ENCODE results near the gene RPTOR. TPM values are rescaled to one million over a fixed set of nuclear protein-coding genes. Genes with fewer than 3 reads are reported as not detected.

RPTOR gene
- total and polyA plus RNA-seq, 2 experiments from 2014 or later = 6.6 to 16.1 TPM

DNA sequence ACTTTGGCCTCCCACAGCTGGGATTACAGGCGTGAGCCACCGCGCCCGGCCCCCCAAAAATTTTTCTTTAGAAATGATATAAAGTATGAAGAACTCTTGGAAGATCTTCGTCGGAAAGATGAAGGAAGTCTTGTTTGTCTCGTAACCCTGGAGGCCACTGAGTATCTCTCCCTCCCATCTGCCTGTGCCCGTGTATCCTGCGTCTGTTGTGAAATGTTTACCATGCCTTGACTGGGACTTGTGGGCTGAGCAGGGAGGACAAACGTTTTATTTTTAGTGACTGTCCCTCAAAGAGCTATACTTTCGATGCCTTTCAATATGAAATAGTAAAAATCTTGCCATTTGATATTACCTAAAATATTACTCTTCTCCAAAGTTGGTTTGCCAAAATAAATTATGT is 121.2 kb downstream of the RPTOR start:
- WGBS, 2 experiments (ENCODE audit: low coverage in 1 of 2, low lambda C conversion rate in 2 of 2, missing lambda C conversion rate in 2 of 2) = 95 to 97% methylated on average over 11 of the region's 11 CpGs
- no peaks in the 10 kb centered on the region for H3K36me3 ChIP-seq (ENCODE audit: low read depth)
- no peak overlapping the region for H3K4me3 ChIP-seq
- no peaks in the 10 kb centered on the region for H3K27me3 ChIP-seq (replicated peaks; ENCODE audit: insufficient read depth)
- peaks cover 12% of the 10 kb centered on the region for H3K4me1 ChIP-seq (ENCODE audit: insufficient read depth)
- no peaks in the 10 kb centered on the region for H3K9me2 ChIP-seq (ENCODE audit: insufficient read depth)
- 0 out of 2 replicates have a peak, but pooled peaks cover 3% of the 10 kb centered on the region for H3F3A ChIP-seq (ENCODE audit: insufficient read depth)
- H3K4me2 ChIP-seq (ENCODE audit: unreplicated experiment) = no peak overlapping the region
- H2AFZ ChIP-seq = no peak overlapping the region
- H3K27ac ChIP-seq = no peak overlapping the region
- no peak overlapping the region for H3K9ac ChIP-seq
- DNase-seq = no peak
- peaks cover 82% of the 10 kb centered on the region for H3K79me2 ChIP-seq (ENCODE audit: insufficient read depth)
- in situ Hi-C loops (cut with MboI) = no loop called here
- H3K9me3 ChIP-seq (ENCODE audit: low read depth) = no peaks in the 10 kb centered on the region
- H4K20me1 ChIP-seq (ENCODE audit: insufficient read depth) = no peaks in the 10 kb centered on the region
- TF ChIP-seq EZH2phosphoT487 (IDR thresholded peaks at IDR 0.05; ENCODE audit: insufficient read depth, low read depth) (no peak), EZH2 (IDR thresholded peaks at IDR 0.05; ENCODE audit: insufficient read depth, poor library complexity, severe bottlenecking) (no peak)

DNA sequence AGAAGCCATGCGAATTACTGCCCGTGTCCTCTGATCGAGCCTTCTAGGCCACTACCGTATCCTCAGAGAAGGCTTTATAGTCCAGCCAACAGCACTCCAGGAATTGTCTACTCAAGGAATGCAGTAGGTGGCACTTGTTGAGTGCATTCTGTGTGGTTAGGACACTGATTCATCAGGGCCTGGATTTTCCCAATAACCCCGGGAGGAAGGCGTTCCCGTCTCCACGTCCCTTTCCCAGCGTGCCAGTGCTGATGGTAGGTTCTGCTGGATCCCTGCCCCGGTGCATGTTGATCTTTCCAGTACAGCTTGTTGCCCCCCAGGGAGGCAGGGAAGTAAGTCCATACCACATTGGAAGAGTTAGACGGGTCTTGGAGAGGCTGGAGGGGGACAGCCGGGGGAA is 122.2 kb downstream of the RPTOR start:
- DNase-seq = no peak
- H3F3A ChIP-seq (ENCODE audit: insufficient read depth) = 0 out of 2 replicates have a peak, but pooled peaks cover 3% of the 10 kb centered on the region

DNA sequence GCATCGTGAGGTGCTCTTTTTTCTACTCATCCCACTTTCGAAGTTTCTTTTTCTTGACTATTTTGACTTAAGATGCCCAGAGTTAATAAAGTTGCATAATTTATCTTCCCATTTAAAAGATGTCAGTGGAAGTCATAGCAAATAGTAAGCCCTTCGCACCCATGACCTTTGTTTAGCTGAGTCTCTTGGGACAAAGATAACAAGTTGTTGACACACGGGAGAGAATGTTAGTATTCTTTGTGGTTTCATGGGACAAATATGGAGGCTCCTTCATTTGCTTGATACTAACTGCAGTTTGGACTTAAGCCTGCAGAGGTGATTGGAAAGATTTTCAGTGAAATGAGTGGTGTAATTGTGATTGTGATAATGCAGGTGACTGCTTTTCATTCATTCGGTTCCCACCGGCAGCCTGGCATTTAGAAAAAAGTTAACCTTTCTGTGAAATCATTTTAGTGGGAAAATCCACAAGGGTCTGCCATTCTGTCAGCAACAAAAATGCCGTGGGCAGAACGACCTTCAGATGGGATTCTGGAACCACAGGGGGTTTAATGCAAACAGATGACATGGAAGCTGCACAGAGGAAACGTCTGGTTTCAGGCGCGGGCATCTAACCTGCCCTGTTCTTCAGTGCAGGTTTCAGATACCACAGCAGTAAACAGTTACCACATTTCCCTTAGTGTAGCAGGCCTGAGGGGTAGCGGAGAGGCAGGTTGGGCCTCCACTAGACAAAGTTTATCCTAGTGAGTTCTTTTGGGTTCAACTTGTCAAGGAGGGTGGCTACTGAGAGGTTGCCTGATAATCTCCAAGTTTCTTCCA is 123.0 kb downstream of the RPTOR start:
- Histone ChIP-seq H3F3A (ENCODE audit: insufficient read depth) (0 out of 2 replicates have a peak, but pooled peaks cover 3% of the 10 kb centered on the region), H3K4me2 (ENCODE audit: unreplicated experiment) (no peak overlapping the region), H2AFZ (no peak overlapping the region), H3K27me3 (replicated peaks; ENCODE audit: insufficient read depth) (no peaks in the 10 kb centered on the region), H3K27ac (no peak overlapping the region), H3K9me3 (ENCODE audit: low read depth) (no peaks in the 10 kb centered on the region), H3K79me2 (ENCODE audit: insufficient read depth) (peaks cover 82% of the 10 kb centered on the region), H3K4me3 (no peak overlapping the region), H4K20me1 (ENCODE audit: insufficient read depth) (no peaks in the 10 kb centered on the region), H3K4me1 (ENCODE audit: insufficient read depth) (peaks cover 12% of the 10 kb centered on the region), H3K9me2 (ENCODE audit: insufficient read depth) (no peaks in the 10 kb centered on the region), H3K9ac (no peak overlapping the region), H3K36me3 (ENCODE audit: low read depth) (no peaks in the 10 kb centered on the region)
- no peak for DNase-seq
- TF ChIP-seq EZH2 (IDR thresholded peaks at IDR 0.05; ENCODE audit: insufficient read depth, poor library complexity, severe bottlenecking) (no peak), EZH2phosphoT487 (IDR thresholded peaks at IDR 0.05; ENCODE audit: insufficient read depth, low read depth) (no peak)
- in situ Hi-C loops (cut with MboI) = no loop called here
- WGBS, 2 experiments (ENCODE audit: low coverage in 1 of 2, low lambda C conversion rate in 2 of 2, missing lambda C conversion rate in 2 of 2) = 92% methylated on average over 12 of the region's 12 CpGs

More for the DNA sequence above, 122.2 kb downstream of the RPTOR start:
- H3K4me2 ChIP-seq (ENCODE audit: unreplicated experiment) = no peak overlapping the region
- no peak overlapping the region for H3K9ac ChIP-seq
- no peak overlapping the region for H3K27ac ChIP-seq
- H3K9me3 ChIP-seq (ENCODE audit: low read depth) = no peaks in the 10 kb centered on the region
- H3K27me3 ChIP-seq (replicated peaks; ENCODE audit: insufficient read depth) = no peaks in the 10 kb centered on the region
- H3K4me3 ChIP-seq = no peak overlapping the region
- TF ChIP-seq EZH2phosphoT487 (IDR thresholded peaks at IDR 0.05; ENCODE audit: insufficient read depth, low read depth) (no peak), EZH2 (IDR thresholded peaks at IDR 0.05; ENCODE audit: insufficient read depth, poor library complexity, severe bottlenecking) (no peak)
- WGBS, 2 experiments (ENCODE audit: low coverage in 1 of 2, low lambda C conversion rate in 2 of 2, missing lambda C conversion rate in 2 of 2) = 96 to 98% methylated on average over 12 of the region's 12 CpGs
- in situ Hi-C loops (cut with MboI) = no loop called here
- no peaks in the 10 kb centered on the region for H3K9me2 ChIP-seq (ENCODE audit: insufficient read depth)
- no peaks in the 10 kb centered on the region for H4K20me1 ChIP-seq (ENCODE audit: insufficient read depth)
- peaks cover 82% of the 10 kb centered on the region for H3K79me2 ChIP-seq (ENCODE audit: insufficient read depth)
- peaks cover 12% of the 10 kb centered on the region for H3K4me1 ChIP-seq (ENCODE audit: insufficient read depth)
- H2AFZ ChIP-seq = no peak overlapping the region
- H3K36me3 ChIP-seq (ENCODE audit: low read depth) = no peaks in the 10 kb centered on the region

DNA sequence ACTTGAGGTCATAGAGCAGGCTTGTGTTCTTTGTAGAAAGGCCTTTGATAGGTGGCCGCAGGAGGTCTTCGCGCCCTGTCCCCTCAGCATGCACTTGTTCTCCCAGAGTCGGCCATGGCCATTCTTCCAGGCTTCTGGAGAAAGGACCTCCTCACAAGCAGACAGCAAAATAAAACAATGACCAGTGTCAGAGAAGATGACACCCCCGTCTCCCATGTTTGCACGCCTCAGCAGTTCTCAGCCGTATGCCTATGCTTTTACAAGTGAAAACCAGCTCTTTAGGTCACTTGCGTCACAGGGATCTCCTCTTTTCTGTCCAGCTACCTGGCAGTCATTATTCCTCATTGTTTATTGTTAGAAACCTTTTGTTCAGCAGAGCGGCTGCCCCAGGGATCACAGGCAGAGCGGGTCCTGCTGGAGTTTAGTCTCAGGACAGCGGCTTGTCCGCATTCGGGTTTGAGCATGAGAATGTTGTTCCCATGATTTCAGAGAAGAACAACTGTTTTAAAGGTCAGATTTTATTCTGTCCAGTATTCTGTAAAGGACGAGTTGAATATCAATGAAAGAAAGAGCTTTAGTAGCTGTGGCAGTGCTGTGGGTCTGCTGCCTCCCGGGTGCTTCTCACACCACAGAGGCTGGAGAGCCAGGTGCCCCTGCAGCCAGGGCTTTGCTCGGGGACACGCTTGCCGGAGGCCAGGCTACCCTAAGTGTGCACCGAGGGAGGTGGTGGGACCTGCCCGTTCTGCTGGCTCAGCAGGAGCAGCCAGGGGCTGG is 123.9 kb downstream of the RPTOR start:
- WGBS, 2 experiments (ENCODE audit: low coverage in 1 of 2, low lambda C conversion rate in 2 of 2, missing lambda C conversion rate in 2 of 2) = 96% methylated on average over 20 of the region's 20 CpGs
- DNase-seq = no peak

More for the DNA sequence above, 123.9 kb downstream of the RPTOR start:
- Histone ChIP-seq H3K4me3 (no peak overlapping the region), H3F3A (ENCODE audit: insufficient read depth) (no peaks in the 10 kb centered on the region), H3K36me3 (ENCODE audit: low read depth) (no peaks in the 10 kb centered on the region), H3K9me3 (ENCODE audit: low read depth) (no peaks in the 10 kb centered on the region), H4K20me1 (ENCODE audit: insufficient read depth) (no peaks in the 10 kb centered on the region), H3K9me2 (ENCODE audit: insufficient read depth) (no peaks in the 10 kb centered on the region), H3K4me1 (ENCODE audit: insufficient read depth) (peaks cover 12% of the 10 kb centered on the region), H2AFZ (no peak overlapping the region), H3K79me2 (ENCODE audit: insufficient read depth) (peaks cover 82% of the 10 kb centered on the region), H3K9ac (no peak overlapping the region), H3K27ac (no peak overlapping the region), H3K27me3 (replicated peaks; ENCODE audit: insufficient read depth) (no peaks in the 10 kb centered on the region), H3K4me2 (ENCODE audit: unreplicated experiment) (no peak overlapping the region)
- TF ChIP-seq EZH2 (IDR thresholded peaks at IDR 0.05; ENCODE audit: insufficient read depth, poor library complexity, severe bottlenecking) (no peak), EZH2phosphoT487 (IDR thresholded peaks at IDR 0.05; ENCODE audit: insufficient read depth, low read depth) (no peak)
- in situ Hi-C loops (cut with MboI) = no loop called here
